Calu3 (cell line): ENCODE results near the gene SPACA1. TPM values are rescaled to one million over a fixed set of nuclear protein-coding genes. Genes with fewer than 3 reads are reported as not detected.

Experiments
- BruUV-seq: library from RNA; stranded (reverse); fragments of 400-500 nt; replicated peaks from 2 replicates; lab custom pipeline; 2021; lab: Mats Ljungman, UMichigan
- CTCF ChIA-PET: fragments of 300-600 bp; sonication (Branson Sonifier 250); formaldehyde crosslinking; loops from one replicate; lab custom pipeline; 2022; ENCODE audit warnings: antibody characterized with exemption; lab: Charles Lee
- DNase-seq: peaks from one replicate; pipeline ENCODE4 v3.0.0; 2022
- H3K27ac Mint-ChIP-seq: one replicate; pipeline ENCODE4 v1.8.0; 2022; ENCODE audit warnings: mixed read lengths; ENCODE audit not compliant: unreplicated experiment
- H3K27me3 Mint-ChIP-seq: one replicate; pipeline ENCODE4 v1.8.0; 2022; ENCODE audit warnings: mixed read lengths; ENCODE audit not compliant: unreplicated experiment
- H3K36me3 Mint-ChIP-seq: one replicate; pipeline ENCODE4 v1.8.0; 2022; ENCODE audit warnings: mild to moderate bottlenecking, moderate library complexity, mixed read lengths; ENCODE audit not compliant: insufficient read depth, unreplicated experiment
- H3K4me1 Mint-ChIP-seq: one replicate; pipeline ENCODE4 v1.8.0; 2022; ENCODE audit warnings: mild to moderate bottlenecking, low read depth, mixed read lengths; ENCODE audit not compliant: unreplicated experiment
- H3K4me3 Mint-ChIP-seq: one replicate; pipeline ENCODE4 v1.8.0; 2022; ENCODE audit warnings: mild to moderate bottlenecking, low read depth, moderate library complexity, mixed read lengths; ENCODE audit not compliant: unreplicated experiment
- H3K9me3 Mint-ChIP-seq: one replicate; pipeline ENCODE4 v1.8.0; 2022; ENCODE audit warnings: low read depth, mixed read lengths; ENCODE audit not compliant: unreplicated experiment
- intact Hi-C: fragments of 100-400 bp; cut with micrococcal nuclease; formaldehyde crosslinking; loops from one replicate; pipeline ENCODE4 v1.10.0; 2022; ENCODE audit not compliant: unreplicated experiment
- total RNA-seq: library from RNA; stranded (reverse); gene quantifications from 2 replicates; pipeline ENCODE4 v1.2.3, GENCODE V29; 2022
- TF ChIP-seq, protein P1 (sequence below): fragments of 200-600 bp; IDR thresholded peaks from one replicate; pipeline ENCODE4 v1.8.0; 2022; ENCODE audit warnings: antibody characterized with exemption; ENCODE audit not compliant: unreplicated experiment

SPACA1 gene
- total RNA-seq, 1 experiment from 2014 or later = not detected

DNA sequence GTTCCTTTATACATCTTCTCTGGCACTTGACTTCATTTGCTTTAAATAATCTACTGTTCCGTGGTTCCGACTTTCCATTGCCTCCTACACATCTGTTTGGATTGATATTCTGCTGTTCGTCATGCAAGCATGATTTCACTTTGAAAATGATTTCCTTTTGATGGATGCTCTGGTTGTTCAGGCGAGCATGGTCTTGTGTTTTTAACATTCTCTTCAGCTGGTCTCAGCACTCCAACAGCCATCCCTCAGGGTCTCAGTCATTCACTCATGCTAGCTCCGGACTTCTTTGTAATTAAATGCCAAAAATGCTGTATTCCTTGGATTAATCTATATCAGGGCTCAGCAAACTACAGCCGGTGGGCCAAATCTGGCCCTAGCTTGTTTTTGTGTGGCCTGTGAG is 27.2 kb upstream of the SPACA1 start:
- TF ChIP-seq, protein P1, sequence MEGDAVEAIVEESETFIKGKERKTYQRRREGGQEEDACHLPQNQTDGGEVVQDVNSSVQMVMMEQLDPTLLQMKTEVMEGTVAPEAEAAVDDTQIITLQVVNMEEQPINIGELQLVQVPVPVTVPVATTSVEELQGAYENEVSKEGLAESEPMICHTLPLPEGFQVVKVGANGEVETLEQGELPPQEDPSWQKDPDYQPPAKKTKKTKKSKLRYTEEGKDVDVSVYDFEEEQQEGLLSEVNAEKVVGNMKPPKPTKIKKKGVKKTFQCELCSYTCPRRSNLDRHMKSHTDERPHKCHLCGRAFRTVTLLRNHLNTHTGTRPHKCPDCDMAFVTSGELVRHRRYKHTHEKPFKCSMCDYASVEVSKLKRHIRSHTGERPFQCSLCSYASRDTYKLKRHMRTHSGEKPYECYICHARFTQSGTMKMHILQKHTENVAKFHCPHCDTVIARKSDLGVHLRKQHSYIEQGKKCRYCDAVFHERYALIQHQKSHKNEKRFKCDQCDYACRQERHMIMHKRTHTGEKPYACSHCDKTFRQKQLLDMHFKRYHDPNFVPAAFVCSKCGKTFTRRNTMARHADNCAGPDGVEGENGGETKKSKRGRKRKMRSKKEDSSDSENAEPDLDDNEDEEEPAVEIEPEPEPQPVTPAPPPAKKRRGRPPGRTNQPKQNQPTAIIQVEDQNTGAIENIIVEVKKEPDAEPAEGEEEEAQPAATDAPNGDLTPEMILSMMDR = no peak
- Mint-ChIP-seq H3K27ac (no peak overlapping the region), H3K4me3 (no peak overlapping the region), H3K4me1 (no peaks in the 10 kb centered on the region), H3K27me3 (no peaks in the 10 kb centered on the region), H3K36me3 (no peaks in the 10 kb centered on the region), H3K9me3 (no peaks in the 10 kb centered on the region)
- CTCF ChIA-PET = no interaction called here
- intact Hi-C loops = no loop called here
- no TSS peak for BruUV-seq
- no peak for DNase-seq

DNA sequence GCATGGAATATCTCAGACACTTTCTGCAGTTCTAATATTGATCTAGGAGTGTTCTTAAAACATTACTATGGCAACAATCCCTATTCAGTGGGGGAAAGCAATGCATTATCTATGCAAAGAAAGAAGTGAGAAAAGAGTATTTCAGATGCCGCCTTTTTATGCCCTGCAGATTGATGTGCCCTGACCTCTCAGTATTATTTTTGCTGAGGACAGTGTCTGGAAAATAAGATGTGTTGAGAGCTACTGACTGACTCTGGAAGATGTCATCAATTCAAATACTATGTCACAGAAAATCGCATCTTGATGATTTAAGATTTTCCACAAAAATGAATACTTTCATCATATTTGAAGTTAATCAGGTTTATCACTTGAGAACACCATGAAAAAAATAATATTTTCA is 22.9 kb upstream of the SPACA1 start:
- intact Hi-C loops = no loop called here
- Mint-ChIP-seq H3K4me3 (no peak overlapping the region), H3K27me3 (no peaks in the 10 kb centered on the region), H3K4me1 (no peaks in the 10 kb centered on the region), H3K36me3 (no peaks in the 10 kb centered on the region), H3K9me3 (peaks cover 9% of the 10 kb centered on the region), H3K27ac (no peak overlapping the region)
- BruUV-seq = no TSS peak
- no peak for DNase-seq
- TF ChIP-seq, protein P1 = no peak
- CTCF ChIA-PET = no interaction called here

DNA sequence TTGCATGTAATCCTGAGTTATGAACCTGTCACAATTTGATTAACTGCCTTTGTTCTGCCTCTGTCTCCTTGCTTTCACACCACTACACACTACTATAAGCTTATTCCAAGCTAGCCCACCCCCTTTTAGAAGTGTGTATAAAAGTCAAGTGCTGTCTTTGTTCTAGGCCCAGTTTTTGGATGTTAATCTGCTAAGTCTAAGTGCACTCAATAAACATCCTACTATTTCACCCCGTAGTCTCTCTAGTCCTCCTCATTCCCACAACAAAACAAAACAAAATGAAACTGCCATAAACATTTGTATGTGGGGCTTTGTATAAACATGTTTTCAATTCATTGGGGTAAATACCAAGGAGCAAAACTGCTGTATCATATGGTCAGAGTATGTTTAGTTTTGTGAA is 16.1 kb upstream of the SPACA1 start:
- Mint-ChIP-seq H3K9me3 (peaks cover 18% of the 10 kb centered on the region), H3K4me3 (no peak overlapping the region), H3K4me1 (no peaks in the 10 kb centered on the region), H3K27ac (no peak overlapping the region), H3K36me3 (no peaks in the 10 kb centered on the region), H3K27me3 (no peaks in the 10 kb centered on the region)
- intact Hi-C loops = no loop called here
- CTCF ChIA-PET = no interaction called here
- no TSS peak for BruUV-seq
- DNase-seq = no peak
- TF ChIP-seq, protein P1 = no peak

DNA sequence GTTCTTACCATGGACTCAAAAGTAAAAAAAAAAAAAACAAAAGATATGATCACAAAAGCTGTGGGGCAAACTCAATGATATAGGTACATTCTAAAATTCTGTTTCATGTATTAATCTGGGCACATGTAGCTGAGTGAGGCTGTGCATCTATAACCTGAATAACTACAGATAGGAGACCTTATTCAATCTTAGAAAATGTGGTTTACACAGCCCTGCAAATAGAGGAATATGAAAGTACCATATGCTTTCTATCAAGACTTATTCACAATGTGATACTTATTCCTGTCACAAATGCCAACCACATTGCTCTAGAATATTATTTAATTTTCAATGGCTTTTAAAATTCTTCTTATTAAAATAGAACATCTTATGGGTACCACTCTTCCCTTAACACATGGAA is 3.1 kb upstream of the SPACA1 start:
- intact Hi-C loops = no loop called here
- Mint-ChIP-seq H3K27ac (no peak overlapping the region), H3K9me3 (no peaks in the 10 kb centered on the region), H3K36me3 (no peaks in the 10 kb centered on the region), H3K4me1 (no peaks in the 10 kb centered on the region), H3K4me3 (no peak overlapping the region), H3K27me3 (no peaks in the 10 kb centered on the region)
- TF ChIP-seq, protein P1 = no peak
- CTCF ChIA-PET = no interaction called here
- DNase-seq = no peak
- BruUV-seq = no TSS peak
